GM19468 (cell line): ENCODE data around the gene POU3F3.

Experiments used
- ATAC-seq: cut with Tn5 transposase; IDR thresholded peaks from one replicate; pipeline ENCODE4 v1.9.1; 2021; ENCODE audit warnings: mild to moderate bottlenecking, moderate library complexity, moderate number of reproducible peaks; ENCODE audit not compliant: unreplicated experiment; ENCODE audit errors: extremely low read depth

Gene POU3F3

GRCh38 chr2:104872866-104873688, 19.2 kb downstream of the POU3F3 start:
- no peak for ATAC-seq

- no peak for ATAC-seq
Measured at GRCh38 chr2:104873689-104874054, 19.8 kb downstream of the POU3F3 start.

GRCh38 chr2:104874230-104874629, 20.3 kb downstream of the POU3F3 start:
- ATAC-seq = no peak

- no peak for ATAC-seq
Measured at GRCh38 chr2:104875262-104875661, 21.3 kb downstream of the POU3F3 start.

GRCh38 chr2:104876606-104877570, 23.0 kb downstream of the POU3F3 start:
- ATAC-seq = no peak

- ATAC-seq = no peak
Measured at GRCh38 chr2:104878863-104879512, 25.1 kb downstream of the POU3F3 start.

- ATAC-seq = no peak
Measured at GRCh38 chr2:104880076-104880475, 26.2 kb downstream of the POU3F3 start.

- ATAC-seq = no peak
Measured at GRCh38 chr2:104883357-104883756, 29.4 kb downstream of the POU3F3 start.

GRCh38 chr2:104885119-104885782, 31.3 kb downstream of the POU3F3 start:
- ATAC-seq = no peak

GRCh38 chr2:104887676-104888075, 33.8 kb downstream of the POU3F3 start:
- ATAC-seq = no peak

GRCh38 chr2:104888489-104889258, 34.8 kb downstream of the POU3F3 start:
- no peak for ATAC-seq

- no peak for ATAC-seq
Measured at GRCh38 chr2:104889291-104889959, 35.5 kb downstream of the POU3F3 start.

- ATAC-seq = no peak
Measured at GRCh38 chr2:104889960-104890684, 36.2 kb downstream of the POU3F3 start.

GRCh38 chr2:104890685-104891069, 36.8 kb downstream of the POU3F3 start:
- no peak for ATAC-seq

- no peak for ATAC-seq
Measured at GRCh38 chr2:104891145-104891544, 37.2 kb downstream of the POU3F3 start.

- ATAC-seq = no peak
Measured at GRCh38 chr2:104896446-104896845, 42.5 kb downstream of the POU3F3 start.

- ATAC-seq = no peak
Measured at GRCh38 chr2:104897515-104898184, 43.7 kb downstream of the POU3F3 start.

GRCh38 chr2:104900608-104901007, 46.7 kb downstream of the POU3F3 start:
- no peak for ATAC-seq
